ENCODE measurements around the gene TICAM1. TPM values are rescaled to one million over a fixed set of nuclear protein-coding genes. Genes with fewer than 3 reads are reported as not detected.

The TICAM1 gene
- total and polyA plus RNA-seq, 2 of the 13 experiments (the other 11 are each of a cell fraction or from before 2014, with no cell fraction given) = 0.33 to 0.95 TPM

DNA sequence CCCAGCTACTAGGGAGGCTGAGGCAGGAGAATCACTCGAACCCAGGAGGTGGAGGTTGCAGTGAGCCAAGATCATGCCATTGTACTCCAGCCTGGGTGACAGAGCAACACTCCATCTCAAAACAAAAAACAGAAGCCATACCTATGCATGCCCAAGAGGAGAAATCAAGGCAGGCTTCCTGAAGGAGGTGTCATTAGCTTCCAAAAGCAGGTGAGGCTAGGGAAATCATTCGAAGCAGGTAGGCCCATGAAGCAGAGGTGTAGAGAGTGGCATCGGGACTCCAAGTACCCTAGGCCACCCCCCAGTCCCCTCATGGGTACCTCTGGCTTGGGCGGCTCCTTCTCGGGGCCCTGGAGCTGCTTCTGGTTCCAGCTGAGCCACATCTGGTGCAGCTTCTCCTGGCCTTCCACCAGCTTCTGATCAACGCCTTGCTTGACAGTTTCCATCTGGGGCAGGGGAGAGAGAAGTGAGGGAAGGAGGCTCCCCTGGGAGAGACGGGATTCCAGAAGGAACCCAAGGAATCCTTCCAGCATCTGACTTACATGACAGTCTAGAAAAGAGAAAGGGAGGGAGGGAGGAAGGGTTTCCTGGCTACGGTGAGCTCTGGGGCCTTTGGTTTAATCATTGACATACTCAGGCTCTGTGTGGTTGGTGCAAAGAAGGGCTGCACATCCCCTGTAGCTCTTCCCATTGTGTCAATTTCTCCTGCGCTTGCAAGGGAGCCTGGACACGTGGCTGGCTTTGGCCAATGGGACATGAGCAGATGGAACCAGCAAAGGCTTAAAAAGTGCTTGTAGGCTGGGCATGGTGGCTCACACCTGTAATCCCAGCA, 13.1 kb upstream of the TICAM1 start (continued):
- TF ChIP-seq ZNF737 (CRISPR knock-in tag; IDR thresholded peaks at IDR 0.05; ENCODE audit: borderline replicate concordance) (no peak), SYNCRIP (IDR thresholded peaks at IDR 0.05; ENCODE audit: insufficient read depth, low read depth, low read length) (no peak), MYC (CRISPR knock-in tag; IDR thresholded peaks at IDR 0.05; ENCODE audit: borderline replicate concordance) (no peak), RORA (CRISPR knock-in tag; IDR thresholded peaks at IDR 0.05) (no peak), KDM5B (CRISPR knock-in tag; IDR thresholded peaks at IDR 0.05; ENCODE audit: borderline replicate concordance) (no peak), ZNF703 (CRISPR knock-in tag; IDR thresholded peaks at IDR 0.05; ENCODE audit: borderline replicate concordance) (no peak), HNRNPL (IDR thresholded peaks at IDR 0.05; ENCODE audit: low read depth, low read length) (no peak), HMG20A (CRISPR knock-in tag; IDR thresholded peaks at IDR 0.05; ENCODE audit: borderline replicate concordance) (no peak), FOXA3 (CRISPR knock-in tag; IDR thresholded peaks at IDR 0.05) (no peak), ZMYM4 (CRISPR knock-in tag; IDR thresholded peaks at IDR 0.05) (peak; percentile 29; the same call in 1 of the 2 replicates), GATA4 (IDR thresholded peaks at IDR 0.05; ENCODE audit: borderline replicate concordance, low read depth) (no peak), ARHGAP35 (CRISPR knock-in tag; IDR thresholded peaks at IDR 0.05; ENCODE audit: borderline replicate concordance) (no peak), TSC22D2 (CRISPR knock-in tag; IDR thresholded peaks at IDR 0.05; ENCODE audit: borderline replicate concordance) (no peak), HNRNPK (IDR thresholded peaks at IDR 0.05; ENCODE audit: low read depth, low read length, poor library complexity, severe bottlenecking) (no peak), ZSCAN20 (CRISPR knock-in tag; IDR thresholded peaks at IDR 0.05; ENCODE audit: borderline replicate concordance) (no peak), NFIC (IDR thresholded peaks at IDR 0.05; ENCODE audit: low read length) (no peak)
- TF ChIP-seq, protein P1, sequence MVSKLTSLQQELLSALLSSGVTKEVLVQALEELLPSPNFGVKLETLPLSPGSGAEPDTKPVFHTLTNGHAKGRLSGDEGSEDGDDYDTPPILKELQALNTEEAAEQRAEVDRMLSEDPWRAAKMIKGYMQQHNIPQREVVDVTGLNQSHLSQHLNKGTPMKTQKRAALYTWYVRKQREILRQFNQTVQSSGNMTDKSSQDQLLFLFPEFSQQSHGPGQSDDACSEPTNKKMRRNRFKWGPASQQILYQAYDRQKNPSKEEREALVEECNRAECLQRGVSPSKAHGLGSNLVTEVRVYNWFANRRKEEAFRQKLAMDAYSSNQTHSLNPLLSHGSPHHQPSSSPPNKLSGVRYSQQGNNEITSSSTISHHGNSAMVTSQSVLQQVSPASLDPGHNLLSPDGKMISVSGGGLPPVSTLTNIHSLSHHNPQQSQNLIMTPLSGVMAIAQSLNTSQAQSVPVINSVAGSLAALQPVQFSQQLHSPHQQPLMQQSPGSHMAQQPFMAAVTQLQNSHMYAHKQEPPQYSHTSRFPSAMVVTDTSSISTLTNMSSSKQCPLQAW (CRISPR knock-in tag; IDR thresholded peaks at IDR 0.05) = peak; percentile 93
- TF ChIP-seq, protein P2, sequence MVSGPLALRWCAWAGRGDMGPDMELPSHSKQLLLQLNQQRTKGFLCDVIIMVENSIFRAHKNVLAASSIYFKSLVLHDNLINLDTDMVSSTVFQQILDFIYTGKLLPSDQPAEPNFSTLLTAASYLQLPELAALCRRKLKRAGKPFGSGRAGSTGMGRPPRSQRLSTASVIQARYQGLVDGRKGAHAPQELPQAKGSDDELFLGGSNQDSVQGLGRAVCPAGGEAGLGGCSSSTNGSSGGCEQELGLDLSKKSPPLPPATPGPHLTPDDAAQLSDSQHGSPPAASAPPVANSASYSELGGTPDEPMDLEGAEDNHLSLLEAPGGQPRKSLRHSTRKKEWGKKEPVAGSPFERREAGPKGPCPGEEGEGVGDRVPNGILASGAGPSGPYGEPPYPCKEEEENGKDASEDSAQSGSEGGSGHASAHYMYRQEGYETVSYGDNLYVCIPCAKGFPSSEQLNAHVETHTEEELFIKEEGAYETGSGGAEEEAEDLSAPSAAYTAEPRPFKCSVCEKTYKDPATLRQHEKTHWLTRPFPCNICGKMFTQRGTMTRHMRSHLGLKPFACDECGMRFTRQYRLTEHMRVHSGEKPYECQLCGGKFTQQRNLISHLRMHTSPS (CRISPR knock-in tag; IDR thresholded peaks at IDR 0.05; ENCODE audit: low read depth) = no peak
- TF ChIP-seq, protein P3, sequence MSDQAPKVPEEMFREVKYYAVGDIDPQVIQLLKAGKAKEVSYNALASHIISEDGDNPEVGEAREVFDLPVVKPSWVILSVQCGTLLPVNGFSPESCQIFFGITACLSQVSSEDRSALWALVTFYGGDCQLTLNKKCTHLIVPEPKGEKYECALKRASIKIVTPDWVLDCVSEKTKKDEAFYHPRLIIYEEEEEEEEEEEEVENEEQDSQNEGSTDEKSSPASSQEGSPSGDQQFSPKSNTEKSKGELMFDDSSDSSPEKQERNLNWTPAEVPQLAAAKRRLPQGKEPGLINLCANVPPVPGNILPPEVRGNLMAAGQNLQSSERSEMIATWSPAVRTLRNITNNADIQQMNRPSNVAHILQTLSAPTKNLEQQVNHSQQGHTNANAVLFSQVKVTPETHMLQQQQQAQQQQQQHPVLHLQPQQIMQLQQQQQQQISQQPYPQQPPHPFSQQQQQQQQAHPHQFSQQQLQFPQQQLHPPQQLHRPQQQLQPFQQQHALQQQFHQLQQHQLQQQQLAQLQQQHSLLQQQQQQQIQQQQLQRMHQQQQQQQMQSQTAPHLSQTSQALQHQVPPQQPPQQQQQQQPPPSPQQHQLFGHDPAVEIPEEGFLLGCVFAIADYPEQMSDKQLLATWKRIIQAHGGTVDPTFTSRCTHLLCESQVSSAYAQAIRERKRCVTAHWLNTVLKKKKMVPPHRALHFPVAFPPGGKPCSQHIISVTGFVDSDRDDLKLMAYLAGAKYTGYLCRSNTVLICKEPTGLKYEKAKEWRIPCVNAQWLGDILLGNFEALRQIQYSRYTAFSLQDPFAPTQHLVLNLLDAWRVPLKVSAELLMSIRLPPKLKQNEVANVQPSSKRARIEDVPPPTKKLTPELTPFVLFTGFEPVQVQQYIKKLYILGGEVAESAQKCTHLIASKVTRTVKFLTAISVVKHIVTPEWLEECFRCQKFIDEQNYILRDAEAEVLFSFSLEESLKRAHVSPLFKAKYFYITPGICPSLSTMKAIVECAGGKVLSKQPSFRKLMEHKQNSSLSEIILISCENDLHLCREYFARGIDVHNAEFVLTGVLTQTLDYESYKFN (CRISPR knock-in tag; conservative IDR thresholded peaks at IDR 0.05) = no peak

Measured in HepG2 (cell line).